HepG2 (cell line): ENCODE measurements around the gene CEACAM16. TPM values are rescaled to one million over a fixed set of nuclear protein-coding genes. Genes with fewer than 3 reads are reported as not detected.

ENCODE experiments used
- ATF2 ChIP-seq: sonication (generic); formaldehyde crosslinking; IDR thresholded peaks from 2 replicates; pipeline ENCODE4 v1.4.0; 2020; ENCODE audit warnings: missing genetic modification reagents
- CHCHD3 ChIP-seq: sonication (generic); formaldehyde crosslinking; IDR thresholded peaks from 2 replicates; pipeline ENCODE4 v1.8.0; 2022; ENCODE audit warnings: mild to moderate bottlenecking, missing genetic modification reagents, moderate library complexity
- GATAD2A ChIP-seq: IDR thresholded peaks from 2 replicates; pipeline ENCODE4 v1.6.1; 2016
- KDM5B ChIP-seq: sonication (generic); formaldehyde crosslinking; IDR thresholded peaks from 2 replicates; pipeline ENCODE4 v1.4.0; 2020; ENCODE audit warnings: missing genetic modification reagents, mild to moderate bottlenecking, borderline replicate concordance
- MAF1 ChIP-seq: sonication (generic); formaldehyde crosslinking; IDR thresholded peaks from 2 replicates; pipeline ENCODE4 v1.5.0; 2020; ENCODE audit warnings: missing genetic modification reagents, borderline replicate concordance
- MLXIP ChIP-seq: sonication (generic); formaldehyde crosslinking; IDR thresholded peaks from 2 replicates; pipeline ENCODE4 v1.9.0; 2021; ENCODE audit warnings: missing genetic modification reagents, borderline replicate concordance
- PHF8 ChIP-seq: sonication (generic); formaldehyde crosslinking; IDR thresholded peaks from 2 replicates; pipeline ENCODE4 v1.5.0; 2020; ENCODE audit warnings: missing genetic modification reagents
- RNF219 ChIP-seq: sonication (generic); formaldehyde crosslinking; IDR thresholded peaks from 2 replicates; pipeline ENCODE4 v1.5.0; 2020; ENCODE audit warnings: mild to moderate bottlenecking, missing genetic modification reagents
- THAP8 ChIP-seq: sonication (generic); formaldehyde crosslinking; IDR thresholded peaks from 2 replicates; pipeline ENCODE4 v1.5.1; 2020; ENCODE audit warnings: missing genetic modification reagents, mild to moderate bottlenecking, borderline replicate concordance
- ZBTB3 ChIP-seq: sonication (generic); formaldehyde crosslinking; IDR thresholded peaks from 2 replicates; pipeline ENCODE4 v1.4.0; 2020; ENCODE audit warnings: low read depth, mild to moderate bottlenecking, moderate library complexity, missing genetic modification reagents, borderline replicate concordance
- ZNF281 ChIP-seq: sonication (generic); formaldehyde crosslinking; IDR thresholded peaks from 2 replicates; pipeline ENCODE4 v1.4.0; 2020; ENCODE audit warnings: missing genetic modification reagents, borderline replicate concordance
- ZNF430 ChIP-seq: sonication (generic); formaldehyde crosslinking; IDR thresholded peaks from 2 replicates; pipeline ENCODE4 v1.9.0; 2021; ENCODE audit warnings: mild to moderate bottlenecking, missing genetic modification reagents
- ZNF549 ChIP-seq: sonication (generic); formaldehyde crosslinking; IDR thresholded peaks from 2 replicates; pipeline ENCODE4 v1.5.0; 2020; ENCODE audit warnings: missing genetic modification reagents
- ZNF569 ChIP-seq: sonication (generic); formaldehyde crosslinking; IDR thresholded peaks from 2 replicates; pipeline ENCODE4 v1.5.0; 2020; ENCODE audit warnings: mild to moderate bottlenecking, missing genetic modification reagents, moderate library complexity, borderline replicate concordance
- ZNF766 ChIP-seq: sonication (generic); formaldehyde crosslinking; IDR thresholded peaks from 2 replicates; pipeline ENCODE4 v1.5.0; 2020; ENCODE audit warnings: missing genetic modification reagents, borderline replicate concordance
- ZNF891 ChIP-seq: sonication (generic); formaldehyde crosslinking; IDR thresholded peaks from 2 replicates; pipeline ENCODE4 v1.5.0; 2020; ENCODE audit warnings: mild to moderate bottlenecking, missing genetic modification reagents
- ZSCAN22 ChIP-seq: sonication (generic); formaldehyde crosslinking; IDR thresholded peaks from 2 replicates; pipeline ENCODE4 v1.4.0; 2020; ENCODE audit warnings: mild to moderate bottlenecking, missing genetic modification reagents
- polyA plus RNA-seq, 8 experiments: library from polyadenylated mRNA; depleted of rRNA in 3 of 8; stranded (reverse) in 7 of 8; unstranded in 1 of 8; fragments of >200 nt; fragmentation: Illumina TruSeq in 4 of 8; extraction: Trizol in 4 of 8; gene quantifications; 2 replicates each; pipeline versions ENCODE4 v1.2.1 to v1.2.3, GENCODE V29; 2011 to 2016; ENCODE audit warnings: low read depth in 4 of 8, missing spikeins in 1 of 8, mixed read lengths in 1 of 8; ENCODE audit not compliant: insufficient read depth in 1 of 8
- total RNA-seq, 5 experiments: library from RNA; depleted of rRNA; stranded (reverse); fragments of >200 nt; fragmentation: Illumina TruSeq; extraction: Trizol; gene quantifications; 2 replicates each; pipeline ENCODE4 v1.2.3, GENCODE V29; 2016; ENCODE audit warnings: low read depth in 1 of 5

Gene CEACAM16
- total and polyA plus RNA-seq, 2 of the 13 experiments (the other 11 are each of a cell fraction or from before 2014, with no cell fraction given): not detected

- no peak for TF ChIP-seq ZNF766 (CRISPR knock-in tag)
- no peak for TF ChIP-seq THAP8 (CRISPR knock-in tag)
- peak; percentile 53; the same call in 1 of the 2 replicates for TF ChIP-seq KDM5B (CRISPR knock-in tag)
- TF ChIP-seq ZNF891: no peak
- no peak for TF ChIP-seq GATAD2A
- TF ChIP-seq CHCHD3 (CRISPR knock-in tag): no peak
- no peak for TF ChIP-seq ZNF281
- no peak for TF ChIP-seq ATF2
- no peak for TF ChIP-seq ZBTB3
- no peak for TF ChIP-seq ZNF549
- TF ChIP-seq ZSCAN22: 0 out of 2 replicates have a peak, but pooled peaks have one; percentile 17
- TF ChIP-seq MAF1 (CRISPR knock-in tag): no peak
- TF ChIP-seq MLXIP (CRISPR knock-in tag): no peak
- no peak for TF ChIP-seq RNF219 (CRISPR knock-in tag)
- no peak for TF ChIP-seq PHF8 (CRISPR knock-in tag)
- no peak for TF ChIP-seq ZNF430 (CRISPR knock-in tag)
- TF ChIP-seq ZNF569: no peak
These were observed 9.4 kb upstream of the CEACAM16 start (continued) for GRCh38 chr19:44689290-44690130.
